ENCODE results near the gene TBCK. TPM values are rescaled to one million over a fixed set of nuclear protein-coding genes. Genes with fewer than 3 reads are reported as not detected.

TBCK gene
- total RNA-seq, result 10 to 100 TPM; 49.2 to 70.6 (median 58.7) TPM

DNA sequence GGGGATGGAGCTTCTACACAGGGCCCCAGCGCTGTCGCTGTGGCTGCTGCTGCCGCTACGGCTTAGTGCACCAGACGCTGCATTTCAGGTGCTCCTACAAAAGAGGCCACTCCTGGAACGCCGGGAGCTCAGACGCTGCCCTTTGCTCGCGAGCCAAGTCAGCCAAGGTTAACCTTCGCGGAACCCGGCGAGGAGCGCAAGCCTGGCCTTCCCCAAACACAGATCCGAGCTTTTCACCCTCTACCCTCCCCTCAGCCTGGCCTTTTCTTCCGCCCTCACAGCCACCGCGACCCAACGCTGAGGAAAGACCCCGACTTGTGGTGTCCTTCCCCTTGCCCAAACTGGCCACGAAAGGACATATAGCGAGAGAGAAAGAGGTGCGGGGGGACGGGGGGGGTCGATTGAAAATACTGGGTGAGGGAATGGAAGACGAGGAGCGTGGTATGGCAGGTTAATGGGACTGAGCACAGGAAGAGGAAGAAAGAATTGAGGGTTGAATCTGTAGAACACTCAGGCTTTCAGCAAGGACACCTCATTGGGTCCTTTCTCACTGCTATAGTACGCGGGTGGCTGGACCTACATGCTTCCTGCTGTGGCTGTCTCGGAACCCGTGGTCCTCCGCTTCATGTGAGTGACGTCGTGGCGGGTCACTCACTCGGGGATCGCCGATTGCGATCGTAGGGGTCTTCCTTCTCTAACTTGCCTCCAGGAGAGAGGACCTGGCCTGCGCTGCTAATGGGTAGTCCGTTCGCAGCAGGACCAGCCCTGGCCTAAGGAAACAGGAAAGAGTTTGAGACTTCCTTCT is at the start of gene TBCK, which contains the start of gene AIMP1:
Gene TBCK (minus strand): TSS at position 242 of the 805 bp plus-strand sequence. CDS start 7,249 bp downstream, outside the sequence.
Gene AIMP1 (plus strand): TSS at position 583 of the 805 bp plus-strand sequence. CDS start 8,460 bp downstream, outside the sequence.
- WGBS, 2 donors, result 0 to 1% methylated on average over 34 to 44 of the region's 44 CpGs
- Histone ChIP-seq H3K27ac (peak within 1 kb of the TSS; percentile 80 to 90 (median 89)), H3K9me3 (no peaks in the 10 kb centered on the region), H3K27me3 (no peaks in the 10 kb centered on the region), H3K4me1 (peaks cover 9 to 25% of the 10 kb centered on the region in 2 donors), H3K36me3 (no peaks in the 10 kb centered on the region), H3K4me3 (replicated peaks in 1 of 3) (peak within 1 kb of the TSS; percentile 38 to 68 (median 58))
- peak; percentile 13 to 67 for TF ChIP-seq POLR2A (IDR thresholded peaks at IDR 0.05)
- TF ChIP-seq, protein P1, sequence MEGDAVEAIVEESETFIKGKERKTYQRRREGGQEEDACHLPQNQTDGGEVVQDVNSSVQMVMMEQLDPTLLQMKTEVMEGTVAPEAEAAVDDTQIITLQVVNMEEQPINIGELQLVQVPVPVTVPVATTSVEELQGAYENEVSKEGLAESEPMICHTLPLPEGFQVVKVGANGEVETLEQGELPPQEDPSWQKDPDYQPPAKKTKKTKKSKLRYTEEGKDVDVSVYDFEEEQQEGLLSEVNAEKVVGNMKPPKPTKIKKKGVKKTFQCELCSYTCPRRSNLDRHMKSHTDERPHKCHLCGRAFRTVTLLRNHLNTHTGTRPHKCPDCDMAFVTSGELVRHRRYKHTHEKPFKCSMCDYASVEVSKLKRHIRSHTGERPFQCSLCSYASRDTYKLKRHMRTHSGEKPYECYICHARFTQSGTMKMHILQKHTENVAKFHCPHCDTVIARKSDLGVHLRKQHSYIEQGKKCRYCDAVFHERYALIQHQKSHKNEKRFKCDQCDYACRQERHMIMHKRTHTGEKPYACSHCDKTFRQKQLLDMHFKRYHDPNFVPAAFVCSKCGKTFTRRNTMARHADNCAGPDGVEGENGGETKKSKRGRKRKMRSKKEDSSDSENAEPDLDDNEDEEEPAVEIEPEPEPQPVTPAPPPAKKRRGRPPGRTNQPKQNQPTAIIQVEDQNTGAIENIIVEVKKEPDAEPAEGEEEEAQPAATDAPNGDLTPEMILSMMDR (IDR thresholded peaks at IDR 0.05), result no peak
- DNase-seq, result peak; percentile 84 to 89
- intact Hi-C loops (cut with DNase I), result no loop called here

DNA sequence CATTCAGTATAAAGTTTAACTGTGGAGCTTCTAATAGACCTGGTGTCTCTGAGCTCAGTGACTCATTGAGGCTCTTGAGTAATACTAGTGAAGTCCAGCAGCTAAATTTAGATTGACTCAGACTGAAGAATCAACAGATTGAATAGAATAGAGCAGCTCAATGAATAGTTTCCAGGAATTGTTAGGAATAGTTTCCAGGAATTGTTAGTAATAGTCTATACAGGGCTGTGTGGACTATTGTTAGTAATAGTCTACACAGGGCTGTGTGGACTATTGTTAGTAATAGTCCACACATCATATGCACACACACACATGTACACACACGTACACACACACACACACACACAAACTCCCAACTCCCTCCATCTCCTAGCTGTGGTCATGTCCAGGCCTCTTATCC is 49.6 kb upstream of the TBCK start:
- 69 to 78% methylated on average over 1 of the region's 1 CpG for WGBS, 2 donors
- H3K36me3 ChIP-seq, result no peaks in the 10 kb centered on the region
- H3K4me1 ChIP-seq, result no peaks in the 10 kb centered on the region
- intact Hi-C loops (cut with DNase I), result no loop called here
- H3K9me3 ChIP-seq, result no peaks in the 10 kb centered on the region
- DNase-seq, result no peak
- H3K4me3 ChIP-seq (replicated peaks in 1 of 3), result no peak overlapping the region
- TF ChIP-seq, protein P1 (IDR thresholded peaks at IDR 0.05), result no peak
- TF ChIP-seq POLR2A (IDR thresholded peaks at IDR 0.05), result no peak
- no peak overlapping the region for H3K27ac ChIP-seq
- no peaks in the 10 kb centered on the region for H3K27me3 ChIP-seq

DNA sequence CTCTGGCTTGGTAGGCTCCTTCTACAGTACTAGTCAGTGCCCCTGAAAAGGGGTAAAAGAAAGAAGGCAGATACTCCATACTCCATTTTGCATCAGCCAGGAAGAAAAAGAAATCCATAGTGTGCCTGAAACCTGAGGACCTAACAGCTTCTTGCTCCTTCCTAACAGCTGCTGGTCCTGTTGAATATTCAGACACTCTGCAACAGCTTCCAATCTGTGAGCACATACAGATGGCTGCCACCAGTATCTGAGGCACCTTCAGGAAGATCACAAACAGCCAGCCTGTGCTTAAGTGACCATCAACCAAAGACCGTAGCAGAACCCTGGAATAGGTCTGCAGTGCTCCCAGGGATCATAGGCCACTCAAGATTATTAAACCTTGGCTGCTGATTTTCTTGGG is 48.3 kb upstream of the TBCK start:
- WGBS, 2 donors, result 85 to 93% methylated on average over 1 of the region's 1 CpG
- Histone ChIP-seq H3K36me3 (no peaks in the 10 kb centered on the region), H3K9me3 (no peaks in the 10 kb centered on the region), H3K4me1 (no peaks in the 10 kb centered on the region), H3K27ac (no peak overlapping the region), H3K27me3 (no peaks in the 10 kb centered on the region), H3K4me3 (replicated peaks in 1 of 3) (no peak overlapping the region)
- intact Hi-C loops (cut with DNase I), result no loop called here
- TF ChIP-seq POLR2A (IDR thresholded peaks at IDR 0.05), result no peak
- TF ChIP-seq, protein P1 (IDR thresholded peaks at IDR 0.05), result no peak
- DNase-seq, result no peak

DNA sequence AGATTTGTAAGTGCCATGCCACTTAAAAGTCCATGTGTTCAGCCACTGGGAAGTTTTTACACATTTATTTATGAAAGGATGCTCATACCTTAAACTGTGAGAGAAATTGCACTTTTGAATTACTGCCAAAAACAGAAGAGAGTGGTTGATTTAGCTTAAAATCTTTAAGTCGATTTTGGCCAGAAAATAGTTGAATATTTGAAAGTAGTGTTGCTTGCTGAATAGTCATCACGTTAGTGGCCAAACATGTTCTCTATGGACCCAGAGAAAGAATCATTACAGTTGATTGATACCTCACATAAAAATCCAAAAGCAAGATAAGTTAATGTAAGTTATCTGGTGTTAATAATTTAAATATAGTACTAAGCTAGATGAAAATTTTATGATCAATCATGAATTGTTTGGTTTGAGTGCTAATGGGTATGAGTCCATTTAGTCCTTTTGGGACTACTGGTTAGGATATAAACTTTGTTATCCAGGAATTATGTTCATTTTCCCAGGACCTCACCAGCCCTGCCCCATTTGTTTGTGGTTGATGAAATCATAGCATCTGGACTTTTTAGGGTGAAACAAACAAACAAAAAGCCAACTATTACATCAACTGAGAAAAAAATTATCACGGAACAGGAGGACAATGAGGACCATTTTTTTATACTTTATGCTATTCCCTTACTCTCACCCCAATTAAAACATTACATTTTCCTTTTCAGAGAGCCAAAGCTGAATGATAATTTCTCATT is 46.2 kb upstream of the TBCK start:
- H3K27me3 ChIP-seq, result no peaks in the 10 kb centered on the region
- 53 to 65% methylated on average over 3 of the region's 3 CpGs for WGBS, 2 donors
- no peak overlapping the region for H3K27ac ChIP-seq
- TF ChIP-seq POLR2A (IDR thresholded peaks at IDR 0.05), result no peak
- TF ChIP-seq, protein P1 (IDR thresholded peaks at IDR 0.05), result no peak
- H3K9me3 ChIP-seq, result no peaks in the 10 kb centered on the region
- intact Hi-C loops (cut with DNase I), result no loop called here
- no peaks in the 10 kb centered on the region for H3K36me3 ChIP-seq
- no peak overlapping the region for H3K4me3 ChIP-seq (replicated peaks in 1 of 3)
- H3K4me1 ChIP-seq, result no peaks in the 10 kb centered on the region
- no peak for DNase-seq
